GM23248 (cell line): ENCODE measurements around the gene CCL24. TPM values are rescaled to one million over a fixed set of nuclear protein-coding genes. Genes with fewer than 3 reads are reported as not detected.
"Not testable (repeated sequence)": the region's sequence is repeated elsewhere in the genome, so short reads cannot be mapped to it uniquely, and the experiment has no call there.

Experiments
- DNase-seq: peaks from one replicate; pipeline ENCODE4 v3.0.0-alpha.2; 2015
- H2AFZ ChIP-seq: fragments of 200-600 bp; sonication (generic); 2 replicates; pipeline ENCODE4 v1.6.1; 2016; ENCODE audit warnings: antibody characterized with exemption
- H3F3A ChIP-seq: fragments of 200-600 bp; sonication (generic); 2 replicates; pipeline ENCODE4 v1.6.1; 2016; ENCODE audit warnings: mild to moderate bottlenecking, antibody characterized with exemption, mixed run types; ENCODE audit not compliant: insufficient read depth
- H3K27ac ChIP-seq: fragments of 200-600 bp; sonication (generic); 2 replicates; pipeline ENCODE4 v1.5.1; 2016; ENCODE audit warnings: mild to moderate bottlenecking
- H3K27me3 ChIP-seq: fragments of 200-600 bp; sonication (generic); replicated peaks from 2 replicates; pipeline ENCODE4 v1.6.1; 2016; ENCODE audit warnings: mild to moderate bottlenecking; ENCODE audit not compliant: insufficient read depth
- H3K36me3 ChIP-seq: fragments of 200-600 bp; sonication (generic); 2 replicates; pipeline ENCODE4 v1.6.1; 2016; ENCODE audit warnings: low read depth, mild to moderate bottlenecking
- H3K4me1 ChIP-seq: fragments of 200-600 bp; sonication (generic); 2 replicates; pipeline ENCODE4 v1.6.1; 2016; ENCODE audit warnings: mild to moderate bottlenecking; ENCODE audit not compliant: insufficient read depth
- H3K4me2 ChIP-seq: fragments of 200-600 bp; sonication (generic); one replicate; pipeline ENCODE4 v1.6.1; 2016; ENCODE audit warnings: mild to moderate bottlenecking; ENCODE audit not compliant: unreplicated experiment
- H3K4me3 ChIP-seq: fragments of 200-600 bp; sonication (generic); 2 replicates; pipeline ENCODE4 v1.5.1; 2016; ENCODE audit warnings: mild to moderate bottlenecking
- H3K79me2 ChIP-seq: fragments of 200-600 bp; sonication (generic); 2 replicates; pipeline ENCODE4 v1.6.1; 2016; ENCODE audit warnings: mild to moderate bottlenecking; ENCODE audit not compliant: insufficient read depth
- H3K9ac ChIP-seq: fragments of 200-600 bp; sonication (generic); 2 replicates; pipeline ENCODE4 v1.6.1; 2016; ENCODE audit warnings: mild to moderate bottlenecking
- H3K9me2 ChIP-seq: fragments of 200-600 bp; sonication (generic); 2 replicates; pipeline ENCODE4 v1.6.1; 2016; ENCODE audit warnings: mixed run types, mild to moderate bottlenecking, moderate library complexity; ENCODE audit not compliant: insufficient read depth
- H3K9me3 ChIP-seq: fragments of 200-600 bp; sonication (generic); one replicate; pipeline ENCODE4 v1.6.1; 2017; ENCODE audit warnings: low read depth
- H4K20me1 ChIP-seq: fragments of 200-600 bp; sonication (generic); 2 replicates; pipeline ENCODE4 v1.6.0; 2016; ENCODE audit not compliant: insufficient read depth
- EZH2 ChIP-seq: fragments of 200-600 bp; sonication (generic); IDR thresholded peaks from 2 replicates; pipeline ENCODE4 v1.6.1; 2018; ENCODE audit warnings: antibody characterized with exemption, mild to moderate bottlenecking; ENCODE audit not compliant: insufficient read depth, poor library complexity, severe bottlenecking
- EZH2phosphoT487 ChIP-seq: fragments of 200-600 bp; sonication (generic); IDR thresholded peaks from 2 replicates; pipeline ENCODE4 v1.6.1; 2018; ENCODE audit warnings: antibody characterized with exemption, moderate library complexity, mild to moderate bottlenecking, low read depth; ENCODE audit not compliant: insufficient read depth
- WGBS, 2 experiments: methylation state at CpG; one replicate each; pipeline ENCODE4 v1.1.6; 2015 to 2017; ENCODE audit warnings: low lambda C conversion rate in 2 of 2, low coverage in 1 of 2; ENCODE audit errors: missing lambda C conversion rate in 2 of 2; 5-methylcytosine and 5-hydroxymethylcytosine counted together
- in situ Hi-C: fragments of 300-500 bp; cut with MboI; formaldehyde crosslinking; loops from 2 replicates; pipeline ENCODE4 v1.15.0; 2020
- polyA plus RNA-seq: library from polyadenylated mRNA; unstranded; fragments of >200 nt; fragmentation: Nextera tagmentation; extraction: Ambion mirVana; gene quantifications from 2 replicates; pipeline ENCODE4 v1.2.1, GENCODE V29; 2016
- total RNA-seq: library from RNA; depleted of rRNA; stranded (reverse); fragments of >200 nt; shearing (Covaris generic); gene quantifications from 2 replicates; pipeline ENCODE4 v1.2.3, GENCODE V29; 2014; rRNA removed

Gene CCL24
- total and polyA plus RNA-seq, 2 experiments from 2014 or later, result not detected

DNA sequence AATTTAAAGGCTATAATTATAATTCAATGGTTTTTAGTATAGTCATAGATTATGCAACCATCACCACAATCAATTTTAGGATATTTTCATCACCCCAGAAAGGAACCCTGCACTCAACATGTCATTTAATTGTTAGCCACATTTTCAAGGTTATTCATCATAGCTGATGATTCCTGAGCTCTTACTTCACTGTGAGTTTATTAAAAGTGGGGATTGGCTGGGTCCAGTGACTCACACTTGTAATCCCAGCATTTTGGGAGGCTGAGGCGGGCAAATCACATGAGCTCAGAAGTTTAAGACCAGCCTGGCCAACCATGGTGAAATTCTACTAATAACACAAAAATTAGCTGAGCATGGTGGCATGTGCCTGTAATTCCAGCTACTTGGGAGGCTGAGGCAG lies 42.4 kb downstream of the CCL24 start:
- H3K79me2 ChIP-seq, result no peaks in the 10 kb centered on the region
- peaks cover 13% of the 10 kb centered on the region for H3F3A ChIP-seq
- peak overlapping the region; percentile 84 for H3K27ac ChIP-seq
- peak overlapping the region; percentile 23 for H3K4me2 ChIP-seq
- WGBS, 2 experiments, result 15 to 41% methylated on average over 1 of the region's 1 CpG
- peak; percentile 76 for DNase-seq
- H4K20me1 ChIP-seq, result no peaks in the 10 kb centered on the region
- no peak overlapping the region for H2AFZ ChIP-seq
- in situ Hi-C loops, result loop anchor here (25.0 kb wide), 1 partner anchor 209 kb away; no protein-coding TSS in a partner anchor
- H3K27me3 ChIP-seq, result no peaks in the 10 kb centered on the region
- H3K4me1 ChIP-seq, result peaks cover 17% of the 10 kb centered on the region
- TF ChIP-seq EZH2 (no peak), EZH2phosphoT487 (no peak)
- no peaks in the 10 kb centered on the region for H3K9me3 ChIP-seq
- no peak overlapping the region for H3K9ac ChIP-seq
- no peak overlapping the region for H3K4me3 ChIP-seq
- no peaks in the 10 kb centered on the region for H3K36me3 ChIP-seq
- H3K9me2 ChIP-seq, result no peaks in the 10 kb centered on the region

DNA sequence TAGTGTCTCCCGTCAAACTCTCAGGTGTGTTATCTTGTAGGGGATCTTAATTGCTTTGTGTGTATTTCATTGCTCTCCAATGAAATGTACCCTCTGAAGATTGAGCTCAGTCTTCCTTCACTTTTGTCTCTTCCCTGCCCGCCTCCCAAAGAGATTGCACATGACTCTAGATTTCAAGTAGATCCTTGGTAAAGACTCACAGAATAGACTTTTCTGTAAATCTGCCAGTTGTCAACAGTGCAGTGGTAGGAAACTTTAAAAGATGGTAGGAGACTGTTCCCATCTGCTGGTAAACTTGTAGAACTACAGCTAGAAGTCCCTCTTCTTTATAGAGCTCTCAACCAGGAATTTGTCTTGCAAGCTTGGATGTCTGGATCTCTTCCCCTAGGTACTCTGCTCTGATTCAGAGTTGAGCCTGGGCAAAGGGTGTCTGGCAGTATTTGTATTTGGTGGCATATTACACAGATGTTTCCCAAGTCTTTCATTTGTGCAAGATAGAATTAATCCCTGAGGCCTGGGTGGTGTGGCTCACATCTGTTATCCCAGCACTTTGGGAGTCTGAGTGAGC lies 51.2 kb downstream of the CCL24 start:
- peak; percentile 88 for DNase-seq
- H3K4me2 ChIP-seq, result no peak overlapping the region
- H3K9ac ChIP-seq, result no peak overlapping the region
- no peaks in the 10 kb centered on the region for H3K27me3 ChIP-seq
- 0 to 3% methylated on average over 2 of the region's 2 CpGs for WGBS, 2 experiments
- no peaks in the 10 kb centered on the region for H3K9me3 ChIP-seq
- H3K4me1 ChIP-seq, result no peaks in the 10 kb centered on the region
- H3F3A ChIP-seq, result no peaks in the 10 kb centered on the region
- H4K20me1 ChIP-seq, result no peaks in the 10 kb centered on the region
- H3K79me2 ChIP-seq, result no peaks in the 10 kb centered on the region
- H3K27ac ChIP-seq, result no peak overlapping the region
- H2AFZ ChIP-seq, result no peak overlapping the region
- in situ Hi-C loops, result loop anchor here (25.0 kb wide), 1 partner anchor 200 kb away; no protein-coding TSS in a partner anchor
- no peak overlapping the region for H3K4me3 ChIP-seq
- H3K36me3 ChIP-seq, result no peaks in the 10 kb centered on the region
- TF ChIP-seq EZH2phosphoT487, result no peak
- no peak for TF ChIP-seq EZH2
- H3K9me2 ChIP-seq, result no peaks in the 10 kb centered on the region

- H4K20me1 ChIP-seq, H3K4me2 ChIP-seq, H3K9ac ChIP-seq, H3K9me2 ChIP-seq, H3K4me1 ChIP-seq, H3K9me3 ChIP-seq, H3K36me3 ChIP-seq, H3K27ac ChIP-seq, H3K27me3 ChIP-seq, DNase-seq, H3F3A ChIP-seq, H3K79me2 ChIP-seq, H2AFZ ChIP-seq, H3K4me3 ChIP-seq: not testable (repeated sequence)
- 94 to 99% methylated on average over 3 of the region's 3 CpGs for WGBS, 2 experiments
- in situ Hi-C loops, result loop anchor here (25.0 kb wide), 1 partner anchor 200 kb away; no protein-coding TSS in a partner anchor
Observed at GRCh38 chr7:75761801-75762200, 51.8 kb downstream of the CCL24 start.

Other genes starting within 250 kb of the CCL24 start
- gene HIP1, start 74.9 kb downstream of the CCL24 start, total RNA-seq, result 12.8 and 13.6 TPM in 2 replicates
- gene HIP1, start 74.9 kb downstream of the CCL24 start, polyA plus RNA-seq, result 6.1 and 6.2 TPM in 2 replicates
- gene CCL26, start 41.6 kb downstream of the CCL24 start, total RNA-seq, result not detected in 2 replicates
- 2.2 and 2.3 TPM in 2 replicates for gene CCL26, start 41.6 kb downstream of the CCL24 start, polyA plus RNA-seq
- gene RHBDD2, start 65.2 kb upstream of the CCL24 start, total RNA-seq, result 28.1 and 35.5 TPM in 2 replicates
- gene RHBDD2, start 65.2 kb upstream of the CCL24 start, polyA plus RNA-seq, result 61.0 and 62.2 TPM in 2 replicates
- 38.2 and 42.7 TPM in 2 replicates for gene POR, start 101.3 kb upstream of the CCL24 start, total RNA-seq
- 54.4 and 58.6 TPM in 2 replicates for gene POR, start 101.3 kb upstream of the CCL24 start, polyA plus RNA-seq
- 8.2 and 25.1 TPM in 2 replicates for gene TMEM120A, start 180.8 kb upstream of the CCL24 start, total RNA-seq
- 46.9 and 47.1 TPM in 2 replicates for gene TMEM120A, start 180.8 kb upstream of the CCL24 start, polyA plus RNA-seq
- 31.5 and 42.5 TPM in 2 replicates for gene STYXL1, start 234.2 kb upstream of the CCL24 start, total RNA-seq
- gene STYXL1, start 234.2 kb upstream of the CCL24 start, polyA plus RNA-seq, result 51.8 and 54.7 TPM in 2 replicates
- gene MDH2, start 234.3 kb upstream of the CCL24 start, total RNA-seq, result 71.7 and 72.4 TPM in 2 replicates
- 227 and 250 TPM in 2 replicates for gene MDH2, start 234.3 kb upstream of the CCL24 start, polyA plus RNA-seq